Astrocyte of the hippocampus (primary cell): ENCODE measurements around the gene HNRNPA1.
"Not testable (repeated sequence)": the region's sequence is repeated elsewhere in the genome, so short reads cannot be mapped to it uniquely, and the experiment has no call there.

Experiments
- DNase-seq: peaks from one replicate; pipeline ENCODE4 v3.0.0; 2011; ENCODE audit warnings: low read depth, low spot score

Gene HNRNPA1

GRCh38 chr12:54280468-54281260 is at the start of gene HNRNPA1:
Gene HNRNPA1, plus strand, starts transcription at chr12:54280726. Its CDS starts 82 bp downstream, at chr12:54280808.
- peak; percentile 99 for DNase-seq

- DNase-seq, result not testable (repeated sequence)
Observed at GRCh38 chr12:54231269-54231668, 49.3 kb upstream of the HNRNPA1 start.

GRCh38 chr12:54232790-54233189 is 47.7 kb upstream of the HNRNPA1 start:
- peak; percentile 78 for DNase-seq

- DNase-seq, result no peak
Observed at GRCh38 chr12:54238531-54238930, 42.0 kb upstream of the HNRNPA1 start.

- DNase-seq, result no peak
Observed at GRCh38 chr12:54239620-54240019, 40.9 kb upstream of the HNRNPA1 start.

- DNase-seq, result no peak
Observed at GRCh38 chr12:54240129-54240528, 40.4 kb upstream of the HNRNPA1 start.

GRCh38 chr12:54240971-54241588 is 39.4 kb upstream of the HNRNPA1 start:
- DNase-seq, result no peak

- no peak for DNase-seq
Observed at GRCh38 chr12:54246011-54246641, 34.4 kb upstream of the HNRNPA1 start.

GRCh38 chr12:54249489-54249888 is 31.0 kb upstream of the HNRNPA1 start:
- no peak for DNase-seq

- DNase-seq, result peak; percentile 64
Observed at GRCh38 chr12:54251667-54252284, 28.8 kb upstream of the HNRNPA1 start.

- DNase-seq, result no peak
Observed at GRCh38 chr12:54253240-54253639, 27.3 kb upstream of the HNRNPA1 start.

GRCh38 chr12:54257332-54257731 is 23.2 kb upstream of the HNRNPA1 start:
- DNase-seq, result peak; percentile 5

GRCh38 chr12:54258201-54258681 is 22.3 kb upstream of the HNRNPA1 start:
- peak; percentile 65 for DNase-seq

GRCh38 chr12:54259194-54260011 is 21.1 kb upstream of the HNRNPA1 start:
- DNase-seq, result peak; percentile 94

- DNase-seq, result peak; percentile 16
Observed at GRCh38 chr12:54261815-54262402, 18.6 kb upstream of the HNRNPA1 start.

- DNase-seq, result peak; percentile 55
Observed at GRCh38 chr12:54262403-54262925, 18.1 kb upstream of the HNRNPA1 start.

- DNase-seq, result no peak
Observed at GRCh38 chr12:54265364-54265812, 15.1 kb upstream of the HNRNPA1 start.

- DNase-seq, result no peak
Observed at GRCh38 chr12:54266852-54267251, 13.7 kb upstream of the HNRNPA1 start.

GRCh38 chr12:54270345-54270744 is 10.2 kb upstream of the HNRNPA1 start:
- no peak for DNase-seq

- no peak for DNase-seq
Observed at GRCh38 chr12:54272214-54272613, 8.3 kb upstream of the HNRNPA1 start.
